Panc1 (cell line): ENCODE data around the gene TIMP3. TPM values are rescaled to one million over a fixed set of nuclear protein-coding genes. Genes with fewer than 3 reads are reported as not detected.

Source experiments
- ATAC-seq: fragments of 200-7000 bp; cut with Tn5 transposase; 2 replicates; pipeline ENCODE4 v1.9.1; 2020; ENCODE audit warnings: mild to moderate bottlenecking, moderate library complexity
- BruUV-seq: library from RNA; stranded (reverse); fragments of 400-500 nt; replicated peaks from 2 replicates; lab custom pipeline; 2021; lab: Mats Ljungman, UMichigan
- CTCF ChIA-PET: fragments of 300-600 bp; sonication (Branson Sonifier 250); formaldehyde crosslinking; loops from one replicate; lab custom pipeline; 2022; ENCODE audit warnings: antibody characterized with exemption; lab: Charles Lee
- POLR2A ChIA-PET: fragments of 300-600 bp; sonication (Branson Sonifier 250); formaldehyde crosslinking; loops from one replicate; lab custom pipeline; 2022; ENCODE audit warnings: antibody characterized with exemption; lab: Charles Lee
- DNase-seq: peaks from one replicate; pipeline ENCODE4 v3.0.0-alpha.2; 2010; ENCODE audit warnings: low read depth, low spot score
- H3K27ac ChIP-seq: 2 replicates; pipeline ENCODE4 v1.5.1; 2011; ENCODE audit warnings: mild to moderate bottlenecking, low read length, inconsistent platforms
- H3K27me3 ChIP-seq: fragments of 200-500 bp; sonication (Bioruptor generic); 2 replicates; pipeline ENCODE4 v1.6.0; 2014; ENCODE audit warnings: low read length, inconsistent platforms; ENCODE audit not compliant: control insufficient read depth, insufficient read depth
- H3K36me3 ChIP-seq: fragments of 200-500 bp; sonication (Bioruptor generic); 2 replicates; pipeline ENCODE4 v1.5.1; 2014; ENCODE audit warnings: inconsistent platforms, mild to moderate bottlenecking, low read length, moderate library complexity; ENCODE audit not compliant: control insufficient read depth, insufficient read depth
- H3K4me1 ChIP-seq: 2 replicates; pipeline ENCODE4 v1.5.1; 2011; ENCODE audit warnings: inconsistent platforms, mild to moderate bottlenecking, low read length, moderate library complexity; ENCODE audit not compliant: control insufficient read depth, insufficient read depth
- H3K4me3 ChIP-seq, 2 experiments: 2 replicates each; pipeline ENCODE4 v1.5.1; 2011 to 2012; ENCODE audit warnings: low read depth in 2 of 2, low read length in 2 of 2, mild to moderate bottlenecking in 2 of 2, inconsistent platforms in 1 of 2, moderate library complexity in 1 of 2
- H3K9me3 ChIP-seq: fragments of 200-500 bp; sonication (Bioruptor generic); 2 replicates; pipeline ENCODE4 v1.5.1; 2014; ENCODE audit warnings: low read depth, mild to moderate bottlenecking, inconsistent platforms, low read length, moderate library complexity; ENCODE audit not compliant: control insufficient read depth, insufficient read depth
- POLR2AphosphoS5 ChIP-seq: IDR thresholded peaks from 2 replicates; pipeline ENCODE4 v1.6.1; 2012; ENCODE audit warnings: mild to moderate bottlenecking, low read depth, low read length, moderate library complexity
- SIN3A ChIP-seq: IDR thresholded peaks from 2 replicates; pipeline ENCODE4 v1.6.1; 2012; ENCODE audit warnings: low read depth, mild to moderate bottlenecking, low read length, moderate library complexity, borderline replicate concordance; ENCODE audit not compliant: insufficient read depth
- TCF7L2 ChIP-seq: IDR thresholded peaks from 2 replicates; pipeline ENCODE4 v1.6.1; 2011; ENCODE audit warnings: mild to moderate bottlenecking, low read depth, low read length, inconsistent platforms
- in situ Hi-C: cut with HindIII; loops from 2 replicates; pipeline ENCODE4 v1.10.0; 2016; ENCODE audit warnings: low sequenced_read_pairs, low pct_unique_long_range_greater_than_20kb
- intact Hi-C: fragments of 100-400 bp; cut with micrococcal nuclease; formaldehyde crosslinking; loops from one replicate; pipeline ENCODE4 v1.10.0; 2022; ENCODE audit not compliant: unreplicated experiment
- total RNA-seq: library from RNA; stranded (reverse); gene quantifications from one replicate; pipeline ENCODE4 v1.2.1, GENCODE V29; 2021; ENCODE audit not compliant: unreplicated experiment
- TF ChIP-seq, protein P1 (sequence below): fragments of 450-650 bp; IDR thresholded peaks from 2 replicates; pipeline ENCODE4 v1.5.1; 2017; ENCODE audit warnings: mild to moderate bottlenecking
- TF ChIP-seq, protein P2 (sequence below), 2 experiments: IDR thresholded peaks; 2 replicates each; pipeline ENCODE4 v1.6.1; 2011 to 2012; ENCODE audit warnings: low read depth in 2 of 2, control low read depth in 1 of 2, low read length in 1 of 2, mild to moderate bottlenecking in 1 of 2, moderate library complexity in 1 of 2; ENCODE audit not compliant: insufficient read depth in 1 of 2

The TIMP3 gene
- total RNA-seq, 1 experiment from 2014 or later = 0.67 TPM

DNA sequence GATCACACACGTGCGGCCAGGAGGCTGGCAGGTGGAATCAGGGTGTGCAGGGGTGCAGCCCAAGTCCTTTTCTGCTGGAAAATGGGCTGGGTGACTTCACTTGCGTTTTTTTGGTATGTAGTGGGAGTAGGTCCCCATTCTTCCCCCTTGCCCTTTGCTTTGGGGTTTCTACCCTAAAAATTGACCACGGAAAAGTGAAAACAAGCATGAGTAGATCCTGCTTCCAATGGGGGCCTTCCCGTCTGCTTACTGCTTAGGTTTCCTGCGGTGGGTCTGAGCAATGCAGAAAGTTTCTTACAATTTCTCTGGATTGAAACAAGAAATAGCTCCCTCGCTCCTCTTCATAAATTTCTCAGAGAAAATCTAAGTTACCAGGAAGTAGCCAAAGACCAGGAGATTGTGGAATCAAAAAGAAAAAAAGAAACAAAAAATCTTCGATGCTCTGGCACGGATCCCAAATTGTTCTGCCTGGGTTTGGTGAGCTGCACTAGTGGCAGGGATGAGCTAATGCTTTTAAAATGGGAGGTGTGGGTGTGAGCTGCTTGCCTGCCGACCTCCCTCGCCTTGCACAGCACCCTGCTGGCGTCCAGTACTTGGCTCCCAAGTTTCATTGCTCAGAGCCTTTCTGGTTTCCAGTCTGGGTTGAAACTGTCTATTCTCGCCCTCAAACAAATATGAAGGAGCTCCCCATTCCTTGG lies 2.4 kb downstream of the TIMP3 start:
- no peak for TF ChIP-seq POLR2AphosphoS5
- no peak for TF ChIP-seq SIN3A
- TF ChIP-seq, protein P1, sequence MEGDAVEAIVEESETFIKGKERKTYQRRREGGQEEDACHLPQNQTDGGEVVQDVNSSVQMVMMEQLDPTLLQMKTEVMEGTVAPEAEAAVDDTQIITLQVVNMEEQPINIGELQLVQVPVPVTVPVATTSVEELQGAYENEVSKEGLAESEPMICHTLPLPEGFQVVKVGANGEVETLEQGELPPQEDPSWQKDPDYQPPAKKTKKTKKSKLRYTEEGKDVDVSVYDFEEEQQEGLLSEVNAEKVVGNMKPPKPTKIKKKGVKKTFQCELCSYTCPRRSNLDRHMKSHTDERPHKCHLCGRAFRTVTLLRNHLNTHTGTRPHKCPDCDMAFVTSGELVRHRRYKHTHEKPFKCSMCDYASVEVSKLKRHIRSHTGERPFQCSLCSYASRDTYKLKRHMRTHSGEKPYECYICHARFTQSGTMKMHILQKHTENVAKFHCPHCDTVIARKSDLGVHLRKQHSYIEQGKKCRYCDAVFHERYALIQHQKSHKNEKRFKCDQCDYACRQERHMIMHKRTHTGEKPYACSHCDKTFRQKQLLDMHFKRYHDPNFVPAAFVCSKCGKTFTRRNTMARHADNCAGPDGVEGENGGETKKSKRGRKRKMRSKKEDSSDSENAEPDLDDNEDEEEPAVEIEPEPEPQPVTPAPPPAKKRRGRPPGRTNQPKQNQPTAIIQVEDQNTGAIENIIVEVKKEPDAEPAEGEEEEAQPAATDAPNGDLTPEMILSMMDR = no peak
- no peak for TF ChIP-seq TCF7L2
- TF ChIP-seq, protein P2, sequence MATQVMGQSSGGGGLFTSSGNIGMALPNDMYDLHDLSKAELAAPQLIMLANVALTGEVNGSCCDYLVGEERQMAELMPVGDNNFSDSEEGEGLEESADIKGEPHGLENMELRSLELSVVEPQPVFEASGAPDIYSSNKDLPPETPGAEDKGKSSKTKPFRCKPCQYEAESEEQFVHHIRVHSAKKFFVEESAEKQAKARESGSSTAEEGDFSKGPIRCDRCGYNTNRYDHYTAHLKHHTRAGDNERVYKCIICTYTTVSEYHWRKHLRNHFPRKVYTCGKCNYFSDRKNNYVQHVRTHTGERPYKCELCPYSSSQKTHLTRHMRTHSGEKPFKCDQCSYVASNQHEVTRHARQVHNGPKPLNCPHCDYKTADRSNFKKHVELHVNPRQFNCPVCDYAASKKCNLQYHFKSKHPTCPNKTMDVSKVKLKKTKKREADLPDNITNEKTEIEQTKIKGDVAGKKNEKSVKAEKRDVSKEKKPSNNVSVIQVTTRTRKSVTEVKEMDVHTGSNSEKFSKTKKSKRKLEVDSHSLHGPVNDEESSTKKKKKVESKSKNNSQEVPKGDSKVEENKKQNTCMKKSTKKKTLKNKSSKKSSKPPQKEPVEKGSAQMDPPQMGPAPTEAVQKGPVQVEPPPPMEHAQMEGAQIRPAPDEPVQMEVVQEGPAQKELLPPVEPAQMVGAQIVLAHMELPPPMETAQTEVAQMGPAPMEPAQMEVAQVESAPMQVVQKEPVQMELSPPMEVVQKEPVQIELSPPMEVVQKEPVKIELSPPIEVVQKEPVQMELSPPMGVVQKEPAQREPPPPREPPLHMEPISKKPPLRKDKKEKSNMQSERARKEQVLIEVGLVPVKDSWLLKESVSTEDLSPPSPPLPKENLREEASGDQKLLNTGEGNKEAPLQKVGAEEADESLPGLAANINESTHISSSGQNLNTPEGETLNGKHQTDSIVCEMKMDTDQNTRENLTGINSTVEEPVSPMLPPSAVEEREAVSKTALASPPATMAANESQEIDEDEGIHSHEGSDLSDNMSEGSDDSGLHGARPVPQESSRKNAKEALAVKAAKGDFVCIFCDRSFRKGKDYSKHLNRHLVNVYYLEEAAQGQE (IDR thresholded peaks at IDR 0.05; ENCODE audit: insufficient read depth in 1 of 2, low read depth in 2 of 2, low read length in 1 of 2) = no peak
- no peak for ATAC-seq
- no peaks in the 10 kb centered on the region for H3K4me1 ChIP-seq
- no peaks in the 10 kb centered on the region for H3K36me3 ChIP-seq
- no TSS peak for BruUV-seq
- H3K27ac ChIP-seq = no peak overlapping the region
- no peaks in the 10 kb centered on the region for H3K9me3 ChIP-seq
- H3K4me3 ChIP-seq = no peak overlapping the region
- intact Hi-C loops = no loop called here
- DNase-seq = no peak
- in situ Hi-C loops = no loop called here
- POLR2A ChIA-PET = interaction anchor here (0.6 kb wide), 1 partner anchor 40 kb away, joined by 3 read pairs; no protein-coding TSS in a partner anchor
- CTCF ChIA-PET = no interaction called here
- peaks cover 2% of the 10 kb centered on the region; the same call in 1 of the 2 replicates for H3K27me3 ChIP-seq

DNA sequence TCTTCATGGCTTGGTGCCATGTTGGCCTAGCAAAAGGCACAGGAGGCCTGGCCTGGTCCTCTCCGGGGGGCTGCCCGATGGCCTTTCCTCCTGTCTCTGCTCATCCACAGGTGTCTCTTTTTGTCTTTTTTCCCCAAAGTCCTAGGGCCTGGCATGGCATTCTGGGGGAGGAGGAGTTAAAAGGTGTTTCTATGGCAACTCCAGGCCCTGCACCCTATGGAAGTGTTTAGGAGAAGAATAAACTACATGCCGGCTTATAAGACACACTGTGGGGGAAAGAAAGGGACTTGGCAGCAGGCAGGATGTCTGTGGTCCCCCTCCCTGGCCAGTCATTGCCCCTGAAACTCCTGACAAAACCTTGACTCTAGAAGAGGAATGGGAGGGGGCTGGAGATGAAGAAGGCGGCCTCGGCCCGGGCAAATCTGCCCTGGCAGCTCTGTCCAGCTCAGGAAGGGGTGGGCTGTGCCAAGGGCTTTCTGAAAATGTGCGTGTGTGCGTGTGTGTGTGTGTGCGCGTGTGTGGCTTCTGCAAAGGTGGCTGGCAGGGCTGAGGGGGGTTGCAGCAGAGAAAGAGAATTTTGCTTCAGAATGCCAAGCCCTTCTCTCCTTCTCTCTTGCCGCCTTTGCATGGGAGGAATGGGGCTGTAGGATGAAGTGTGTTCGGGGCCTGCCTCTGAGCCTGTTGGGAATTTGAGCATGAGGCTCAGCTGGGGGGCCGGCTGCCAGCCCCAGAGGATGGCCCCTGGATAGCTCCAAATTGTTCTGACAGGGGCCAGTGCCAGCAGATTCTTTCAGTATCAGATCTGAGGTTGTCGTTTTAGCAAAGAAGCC lies 3.2 kb downstream of the TIMP3 start:
- intact Hi-C loops (no loop called here), in situ Hi-C loops (no loop called here)
- Histone ChIP-seq H3K27ac (no peak overlapping the region), H3K36me3 (no peaks in the 10 kb centered on the region), H3K27me3 (peaks cover 2% of the 10 kb centered on the region; the same call in 1 of the 2 replicates), H3K4me3 (no peak overlapping the region), H3K9me3 (no peaks in the 10 kb centered on the region), H3K4me1 (no peaks in the 10 kb centered on the region)
- POLR2A ChIA-PET = no interaction called here
- DNase-seq (no peak), ATAC-seq (no peak)
- no TSS peak for BruUV-seq
- TF ChIP-seq SIN3A (no peak), POLR2AphosphoS5 (no peak), TCF7L2 (no peak)
- TF ChIP-seq, protein P2 (IDR thresholded peaks at IDR 0.05; ENCODE audit: insufficient read depth in 1 of 2, low read depth in 2 of 2, low read length in 1 of 2) = no peak
- TF ChIP-seq, protein P1 = no peak
- CTCF ChIA-PET = no interaction called here
